C4-2B (cell line): ENCODE measurements around the gene CUEDC2.

ENCODE experiments used
- H3K27ac ChIP-seq: fragments of 450-650 bp; 2 replicates; pipeline ENCODE4 v1.5.1; 2017
- ZFX ChIP-seq: fragments of 450-650 bp; IDR thresholded peaks from 2 replicates; pipeline ENCODE4 v1.6.1; 2017
- TF ChIP-seq, protein P1 (sequence below): fragments of 450-650 bp; conservative IDR thresholded peaks from 2 replicates; pipeline ENCODE4 v1.5.1; 2017; ENCODE audit warnings: mild to moderate bottlenecking

The CUEDC2 gene

DNA sequence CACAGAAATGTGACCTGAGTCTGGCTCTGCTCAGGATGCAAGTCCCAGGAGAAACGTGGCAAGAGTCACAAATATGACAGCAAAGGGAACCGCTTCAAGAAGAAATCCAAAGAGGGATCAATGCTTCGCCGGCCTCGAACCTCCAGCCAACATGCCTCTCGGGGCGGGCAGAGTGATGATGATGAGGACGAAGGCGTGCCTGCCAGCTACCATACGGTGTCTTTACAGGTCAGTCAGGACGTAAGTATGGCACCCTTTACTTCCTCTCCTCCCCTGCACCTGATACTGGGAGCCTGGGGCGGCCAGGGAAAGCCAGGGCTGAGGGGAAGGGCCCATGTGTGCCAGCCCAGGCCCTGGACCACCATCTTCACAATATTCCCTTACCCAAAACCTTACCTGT lies 55.5 kb downstream of the CUEDC2 start:
- TF ChIP-seq, protein P1, sequence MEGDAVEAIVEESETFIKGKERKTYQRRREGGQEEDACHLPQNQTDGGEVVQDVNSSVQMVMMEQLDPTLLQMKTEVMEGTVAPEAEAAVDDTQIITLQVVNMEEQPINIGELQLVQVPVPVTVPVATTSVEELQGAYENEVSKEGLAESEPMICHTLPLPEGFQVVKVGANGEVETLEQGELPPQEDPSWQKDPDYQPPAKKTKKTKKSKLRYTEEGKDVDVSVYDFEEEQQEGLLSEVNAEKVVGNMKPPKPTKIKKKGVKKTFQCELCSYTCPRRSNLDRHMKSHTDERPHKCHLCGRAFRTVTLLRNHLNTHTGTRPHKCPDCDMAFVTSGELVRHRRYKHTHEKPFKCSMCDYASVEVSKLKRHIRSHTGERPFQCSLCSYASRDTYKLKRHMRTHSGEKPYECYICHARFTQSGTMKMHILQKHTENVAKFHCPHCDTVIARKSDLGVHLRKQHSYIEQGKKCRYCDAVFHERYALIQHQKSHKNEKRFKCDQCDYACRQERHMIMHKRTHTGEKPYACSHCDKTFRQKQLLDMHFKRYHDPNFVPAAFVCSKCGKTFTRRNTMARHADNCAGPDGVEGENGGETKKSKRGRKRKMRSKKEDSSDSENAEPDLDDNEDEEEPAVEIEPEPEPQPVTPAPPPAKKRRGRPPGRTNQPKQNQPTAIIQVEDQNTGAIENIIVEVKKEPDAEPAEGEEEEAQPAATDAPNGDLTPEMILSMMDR, result no peak
- no peak for TF ChIP-seq ZFX
- no peak overlapping the region for H3K27ac ChIP-seq

DNA sequence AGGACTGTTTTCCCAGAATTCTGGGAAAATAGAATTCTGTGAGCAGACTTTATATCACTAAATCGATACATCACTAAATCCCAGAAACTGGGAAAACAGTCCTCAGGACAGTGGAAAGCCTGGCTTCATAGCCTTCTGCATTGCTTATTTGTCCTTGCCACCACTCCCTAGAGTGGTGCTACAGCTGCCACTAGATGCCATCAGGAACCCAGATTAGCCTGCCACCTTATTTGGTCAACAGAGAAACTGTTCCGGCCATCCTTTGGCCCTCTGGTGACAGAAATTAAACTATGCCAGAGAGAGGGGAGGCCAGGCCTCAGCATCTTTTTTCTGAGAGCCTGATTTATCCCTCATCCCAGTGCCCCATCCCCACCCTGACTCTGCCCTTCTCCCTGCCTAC lies 56.5 kb downstream of the CUEDC2 start:
- H3K27ac ChIP-seq, result no peak overlapping the region
- no peak for TF ChIP-seq ZFX
- TF ChIP-seq, protein P1, result no peak

DNA sequence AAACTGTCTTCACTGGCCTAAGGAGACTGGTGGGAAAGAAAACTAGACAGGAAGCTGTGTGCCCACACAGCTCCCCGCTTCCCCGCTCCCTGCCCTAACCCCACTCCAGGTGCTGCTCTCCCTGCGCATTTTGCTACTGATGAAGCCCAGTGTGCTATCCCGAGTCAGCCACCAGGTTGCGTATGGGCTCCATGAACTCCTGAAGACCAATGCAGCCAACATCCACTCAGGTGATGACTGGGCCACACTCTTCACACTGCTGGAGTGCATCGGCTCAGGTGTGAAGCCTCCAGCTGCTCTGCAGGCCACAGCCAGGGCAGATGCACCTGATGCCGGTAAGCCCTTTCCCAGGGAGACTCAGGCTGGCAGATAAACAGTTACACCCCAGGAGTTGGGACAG lies 57.1 kb downstream of the CUEDC2 start:
- no peak overlapping the region for H3K27ac ChIP-seq
- no peak for TF ChIP-seq ZFX
- TF ChIP-seq, protein P1, result no peak
